ENCODE results near the gene CDH6.

DNA sequence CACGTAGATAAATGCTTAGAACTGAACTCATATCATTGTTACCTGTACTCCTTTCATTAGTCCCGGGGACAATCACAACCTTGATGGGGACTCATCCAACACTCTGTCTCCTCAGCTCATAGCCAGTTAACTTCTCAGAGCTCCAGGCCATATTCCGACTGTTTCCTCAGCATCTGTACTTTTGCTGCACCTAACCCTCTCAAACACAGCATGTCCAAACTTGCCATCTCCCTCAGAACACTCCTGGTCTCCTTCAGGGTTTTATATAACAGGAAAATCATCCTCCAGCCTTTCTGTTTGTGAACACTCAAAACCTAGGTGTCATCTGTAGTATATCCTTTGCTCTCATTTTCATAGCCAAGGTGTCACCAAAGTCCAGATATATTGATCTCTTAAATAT lies 150.5 kb downstream of the CDH6 start:
- TF ChIP-seq, protein P1, sequence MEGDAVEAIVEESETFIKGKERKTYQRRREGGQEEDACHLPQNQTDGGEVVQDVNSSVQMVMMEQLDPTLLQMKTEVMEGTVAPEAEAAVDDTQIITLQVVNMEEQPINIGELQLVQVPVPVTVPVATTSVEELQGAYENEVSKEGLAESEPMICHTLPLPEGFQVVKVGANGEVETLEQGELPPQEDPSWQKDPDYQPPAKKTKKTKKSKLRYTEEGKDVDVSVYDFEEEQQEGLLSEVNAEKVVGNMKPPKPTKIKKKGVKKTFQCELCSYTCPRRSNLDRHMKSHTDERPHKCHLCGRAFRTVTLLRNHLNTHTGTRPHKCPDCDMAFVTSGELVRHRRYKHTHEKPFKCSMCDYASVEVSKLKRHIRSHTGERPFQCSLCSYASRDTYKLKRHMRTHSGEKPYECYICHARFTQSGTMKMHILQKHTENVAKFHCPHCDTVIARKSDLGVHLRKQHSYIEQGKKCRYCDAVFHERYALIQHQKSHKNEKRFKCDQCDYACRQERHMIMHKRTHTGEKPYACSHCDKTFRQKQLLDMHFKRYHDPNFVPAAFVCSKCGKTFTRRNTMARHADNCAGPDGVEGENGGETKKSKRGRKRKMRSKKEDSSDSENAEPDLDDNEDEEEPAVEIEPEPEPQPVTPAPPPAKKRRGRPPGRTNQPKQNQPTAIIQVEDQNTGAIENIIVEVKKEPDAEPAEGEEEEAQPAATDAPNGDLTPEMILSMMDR (conservative IDR thresholded peaks at IDR 0.05; ENCODE audit: low read length), result no peak
- no peak for TF ChIP-seq EZH2phosphoT487 (IDR thresholded peaks at IDR 0.05; ENCODE audit: borderline replicate concordance)

Measured in Loucy (cell line).